H9 (cell line): ENCODE measurements around the gene NHLRC4. TPM values are rescaled to one million over a fixed set of nuclear protein-coding genes. Genes with fewer than 3 reads are reported as not detected.

Source experiments
- DNase-seq: peaks from one replicate; pipeline ENCODE4 v3.0.0-alpha.2; 2017
- H2AFZ ChIP-seq: one replicate; pipeline ENCODE4 v1.6.1; 2013; ENCODE audit warnings: mild to moderate bottlenecking, low read length, control low read depth, moderate library complexity
- H2AK5ac ChIP-seq: 2 replicates; pipeline ENCODE4 v1.6.1; 2013; ENCODE audit warnings: low read length, control low read depth, mixed read lengths; ENCODE audit not compliant: insufficient read length
- H2BK120ac ChIP-seq: one replicate; pipeline ENCODE4 v1.6.1; 2013; ENCODE audit warnings: low read depth, mild to moderate bottlenecking, low read length, control low read depth, inconsistent platforms; ENCODE audit not compliant: poor library complexity, severe bottlenecking
- H2BK12ac ChIP-seq: 2 replicates; pipeline ENCODE4 v1.6.1; 2013; ENCODE audit warnings: low read length, control low read depth, mixed read lengths, low read depth; ENCODE audit not compliant: insufficient read length
- H2BK15ac ChIP-seq: 2 replicates; pipeline ENCODE4 v1.6.1; 2013; ENCODE audit warnings: low read depth, low read length, control low read depth
- H2BK20ac ChIP-seq: one replicate; pipeline ENCODE4 v1.6.1; 2013; ENCODE audit warnings: low read depth, mild to moderate bottlenecking, low read length, control low read depth, inconsistent platforms; ENCODE audit not compliant: poor library complexity, severe bottlenecking
- H2BK5ac ChIP-seq: 2 replicates; pipeline ENCODE4 v1.6.1; 2013; ENCODE audit warnings: low read length, control low read depth, mixed read lengths; ENCODE audit not compliant: insufficient read length
- H3K14ac ChIP-seq: 2 replicates; pipeline ENCODE4 v1.6.1; 2013; ENCODE audit warnings: low read length, control low read depth; ENCODE audit not compliant: insufficient read depth
- H3K18ac ChIP-seq: 2 replicates; pipeline ENCODE4 v1.6.1; 2013; ENCODE audit warnings: low read depth, mild to moderate bottlenecking, mixed read lengths, low read length, control low read depth; ENCODE audit not compliant: insufficient read length
- H3K23ac ChIP-seq: 2 replicates; pipeline ENCODE4 v1.6.1; 2013; ENCODE audit warnings: low read length, control low read depth, mixed read lengths, low read depth; ENCODE audit not compliant: insufficient read length
- H3K23me2 ChIP-seq: 2 replicates; pipeline ENCODE4 v1.6.1; 2013; ENCODE audit warnings: low read depth, mild to moderate bottlenecking, mixed read lengths, low read length, control low read depth; ENCODE audit not compliant: insufficient read length, poor library complexity, severe bottlenecking
- H3K27ac ChIP-seq: 2 replicates; pipeline ENCODE4 v1.5.1; 2013; ENCODE audit warnings: low read length, control low read depth, mixed read lengths, low read depth; ENCODE audit not compliant: insufficient read length
- H3K27me3 ChIP-seq: 2 replicates; pipeline ENCODE4 v1.6.1; 2013; ENCODE audit warnings: low read length, control low read depth, inconsistent platforms; ENCODE audit not compliant: insufficient read depth
- H3K4ac ChIP-seq: 2 replicates; pipeline ENCODE4 v1.6.1; 2013; ENCODE audit warnings: low read depth, mild to moderate bottlenecking, control low read depth, inconsistent platforms, low read length, moderate library complexity
- H3K4me1 ChIP-seq: 2 replicates; pipeline ENCODE4 v1.6.1; 2013; ENCODE audit warnings: low read length, control low read depth, inconsistent platforms; ENCODE audit not compliant: insufficient read depth
- H3K4me2 ChIP-seq: 2 replicates; pipeline ENCODE4 v1.6.1; 2013; ENCODE audit warnings: low read length, control low read depth, mixed read lengths; ENCODE audit not compliant: insufficient read length, insufficient read depth
- H3K56ac ChIP-seq: 2 replicates; pipeline ENCODE4 v1.6.1; 2013; ENCODE audit warnings: low read depth, mild to moderate bottlenecking, mixed read lengths, low read length, control low read depth; ENCODE audit not compliant: insufficient read length
- H3K79me1 ChIP-seq: 2 replicates; pipeline ENCODE4 v1.6.1; 2013; ENCODE audit warnings: low read depth, mild to moderate bottlenecking, moderate library complexity, low read length, control low read depth, inconsistent platforms; ENCODE audit not compliant: insufficient read depth, poor library complexity, severe bottlenecking
- H3K79me2 ChIP-seq: 2 replicates; pipeline ENCODE4 v1.6.1; 2013; ENCODE audit warnings: low read length, control low read depth, inconsistent platforms; ENCODE audit not compliant: insufficient read depth
- H3K9ac ChIP-seq: 2 replicates; pipeline ENCODE4 v1.6.1; 2013; ENCODE audit warnings: low read length, control low read depth, mixed read lengths; ENCODE audit not compliant: insufficient read length; ENCODE audit errors: extremely low read depth
- H3K9me3 ChIP-seq: one replicate; pipeline ENCODE4 v1.6.1; 2013; ENCODE audit warnings: low read depth, low read length, inconsistent platforms; ENCODE audit not compliant: control insufficient read depth
- H3T11ph ChIP-seq: one replicate; pipeline ENCODE4 v1.6.1; 2013; ENCODE audit warnings: mild to moderate bottlenecking, low read length, control low read depth, inconsistent platforms
- H4K20me1 ChIP-seq: one replicate; pipeline ENCODE4 v1.6.1; 2013; ENCODE audit not compliant: control insufficient read depth, insufficient read length, insufficient read depth
- H4K5ac ChIP-seq: 2 replicates; pipeline ENCODE4 v1.6.1; 2013; ENCODE audit warnings: low read depth, mild to moderate bottlenecking, mixed read lengths, low read length, control low read depth; ENCODE audit not compliant: insufficient read length
- H4K8ac ChIP-seq: replicated peaks from 2 replicates; pipeline ENCODE4 v1.6.1; 2013; ENCODE audit warnings: low read length, control low read depth, mixed read lengths, low read depth; ENCODE audit not compliant: insufficient read length
- H4K91ac ChIP-seq: 2 replicates; pipeline ENCODE4 v1.6.1; 2013; ENCODE audit warnings: low read depth, mild to moderate bottlenecking, moderate library complexity, mixed read lengths, low read length, control low read depth; ENCODE audit not compliant: insufficient read length
- H3K27ac Mint-ChIP-seq, 3 experiments: 2 replicates in 2 of 3; 3 replicates in 1 of 3; pipeline ENCODE4 v1.8.0; 2020 to 2021; ENCODE audit warnings: mixed read lengths in 3 of 3, mild to moderate bottlenecking in 1 of 3, moderate library complexity in 1 of 3
- H3K27me3 Mint-ChIP-seq: 2 replicates; pipeline ENCODE4 v1.8.0; 2021; ENCODE audit warnings: low read depth, mild to moderate bottlenecking, moderate library complexity, mixed read lengths
- H3K36me3 Mint-ChIP-seq, 3 experiments: 2 replicates in 2 of 3; 3 replicates in 1 of 3; pipeline ENCODE4 v1.8.0; 2020 to 2021; ENCODE audit warnings: low read depth in 3 of 3, mixed read lengths in 3 of 3; ENCODE audit not compliant: insufficient read depth in 1 of 3
- H3K4me1 Mint-ChIP-seq, 2 experiments: 2 replicates each; pipeline ENCODE4 v1.8.0; 2020; ENCODE audit warnings: mixed read lengths in 2 of 2
- H3K4me3 Mint-ChIP-seq, 2 experiments: 2 replicates in 1 of 2; 3 replicates in 1 of 2; pipeline ENCODE4 v1.8.0; 2020 to 2021; ENCODE audit warnings: mild to moderate bottlenecking in 2 of 2, mixed read lengths in 2 of 2, moderate library complexity in 1 of 2
- H3K9me3 Mint-ChIP-seq, 2 experiments: 2 replicates in 1 of 2; 3 replicates in 1 of 2; pipeline ENCODE4 v1.8.0; 2020; ENCODE audit warnings: mild to moderate bottlenecking in 2 of 2, mixed read lengths in 2 of 2, moderate library complexity in 1 of 2
- WGBS: extraction: QIAGEN DNeasy Blood & Tissue Kit; methylation state at CpG from one replicate; pipeline ENCODE4 v1.1.7; 2013; ENCODE audit warnings: missing lambda C conversion rate, low lambda C conversion rate, mixed read lengths; ENCODE audit not compliant: insufficient read length; ENCODE audit errors: extremely low coverage; 5-methylcytosine and 5-hydroxymethylcytosine counted together
- total RNA-seq: library from RNA; stranded (reverse); gene quantifications from 2 replicates; pipeline ENCODE4 v1.2.1, GENCODE V29; 2021
- TF ChIP-seq, protein P1 (sequence below): fragments of 200-600 bp; sonication (generic); conservative IDR thresholded peaks from 3 replicates; pipeline ENCODE4 v1.8.0; 2021; ENCODE audit warnings: antibody characterized with exemption, mild to moderate bottlenecking

The NHLRC4 gene
- total RNA-seq, 1 experiment from 2014 or later: 0.42 TPM

DNA sequence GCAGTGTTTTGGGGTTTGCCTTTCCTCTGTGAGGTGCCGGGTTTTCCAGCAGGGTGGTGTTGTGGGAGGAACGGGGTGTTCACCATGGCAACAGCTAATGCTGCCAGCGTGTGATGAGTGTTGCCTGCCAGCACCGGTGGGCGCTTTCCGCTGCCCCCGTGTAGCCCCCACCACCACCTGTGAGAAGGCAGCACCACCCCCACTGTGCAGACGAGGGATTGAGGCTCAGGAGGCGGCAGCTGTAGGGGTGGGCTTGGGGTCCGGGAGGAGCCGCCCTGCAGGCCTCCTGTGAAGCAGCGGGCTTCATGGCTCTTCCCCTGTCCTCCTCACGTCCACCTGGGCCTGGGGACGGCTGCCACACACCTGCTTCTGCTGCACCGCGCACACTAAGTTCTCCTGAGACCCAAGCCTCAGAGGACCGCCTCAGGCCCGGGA, 28.3 kb downstream of the NHLRC4 start:
- TF ChIP-seq, protein P1, sequence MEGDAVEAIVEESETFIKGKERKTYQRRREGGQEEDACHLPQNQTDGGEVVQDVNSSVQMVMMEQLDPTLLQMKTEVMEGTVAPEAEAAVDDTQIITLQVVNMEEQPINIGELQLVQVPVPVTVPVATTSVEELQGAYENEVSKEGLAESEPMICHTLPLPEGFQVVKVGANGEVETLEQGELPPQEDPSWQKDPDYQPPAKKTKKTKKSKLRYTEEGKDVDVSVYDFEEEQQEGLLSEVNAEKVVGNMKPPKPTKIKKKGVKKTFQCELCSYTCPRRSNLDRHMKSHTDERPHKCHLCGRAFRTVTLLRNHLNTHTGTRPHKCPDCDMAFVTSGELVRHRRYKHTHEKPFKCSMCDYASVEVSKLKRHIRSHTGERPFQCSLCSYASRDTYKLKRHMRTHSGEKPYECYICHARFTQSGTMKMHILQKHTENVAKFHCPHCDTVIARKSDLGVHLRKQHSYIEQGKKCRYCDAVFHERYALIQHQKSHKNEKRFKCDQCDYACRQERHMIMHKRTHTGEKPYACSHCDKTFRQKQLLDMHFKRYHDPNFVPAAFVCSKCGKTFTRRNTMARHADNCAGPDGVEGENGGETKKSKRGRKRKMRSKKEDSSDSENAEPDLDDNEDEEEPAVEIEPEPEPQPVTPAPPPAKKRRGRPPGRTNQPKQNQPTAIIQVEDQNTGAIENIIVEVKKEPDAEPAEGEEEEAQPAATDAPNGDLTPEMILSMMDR: no peak
- no peak overlapping the region for H2BK20ac ChIP-seq
- Mint-ChIP-seq H3K27me3 (peaks cover 26% of the 10 kb centered on the region), H3K9me3 (peaks cover 0 to 3% of the 10 kb centered on the region in 2 experiments; a peak in 1 of 5 replicates), H3K36me3 (peaks cover 9 to 28% (median 27%) of the 10 kb centered on the region in 3 experiments; a peak in 6 of 7 replicates), H3K27ac (no peak overlapping the region), H3K4me1 (peaks cover 10% of the 10 kb centered on the region in 2 experiments), H3K4me3 (no peak overlapping the region)
- H2BK12ac ChIP-seq: no peak overlapping the region
- no peak overlapping the region for H4K5ac ChIP-seq
- no peak overlapping the region for H3K14ac ChIP-seq
- H2BK120ac ChIP-seq: no peak overlapping the region
- H2BK15ac ChIP-seq: no peak overlapping the region
- H4K20me1 ChIP-seq: no peaks in the 10 kb centered on the region
- H3K79me1 ChIP-seq: peaks cover 3% of the 10 kb centered on the region
- no peak overlapping the region for H3K4ac ChIP-seq
- no peaks in the 10 kb centered on the region for H3K23me2 ChIP-seq
- H2BK5ac ChIP-seq: no peak overlapping the region
- no CpG with 5 or more reads among the region's 18 CpGs for WGBS
- H4K91ac ChIP-seq: no peak overlapping the region
- H3K23ac ChIP-seq: no peak overlapping the region
- no peak overlapping the region for H2AK5ac ChIP-seq
- no peak overlapping the region for H3K56ac ChIP-seq
- H3K9ac ChIP-seq: no peak overlapping the region
- no peaks in the 10 kb centered on the region; the same call in 1 of the 2 replicates for H3K79me2 ChIP-seq
- no peak overlapping the region for H4K8ac ChIP-seq
- no peak overlapping the region for H3K18ac ChIP-seq
- no peak overlapping the region for H3K4me2 ChIP-seq
- no peak for DNase-seq
- H3K9me3 ChIP-seq: no peaks in the 10 kb centered on the region
- no peak overlapping the region for H3T11ph ChIP-seq
- H3K27ac ChIP-seq: no peak overlapping the region
- H3K4me1 ChIP-seq: no peaks in the 10 kb centered on the region
- H2AFZ ChIP-seq: no peak overlapping the region
- H3K27me3 ChIP-seq: no peaks in the 10 kb centered on the region; the same call in 1 of the 2 replicates
